Endothelial cell of umbilical vein (primary cell): ENCODE results near the gene BAG3.

ENCODE experiments used
- EZH2 ChIP-seq: IDR thresholded peaks from 2 replicates; pipeline ENCODE4 v1.6.1; 2012; ENCODE audit warnings: borderline replicate concordance, low read depth, mild to moderate bottlenecking, moderate library complexity, low read length, inconsistent platforms; ENCODE audit not compliant: severe bottlenecking
- POLR2AphosphoS5 ChIP-seq: IDR thresholded peaks from 2 replicates; pipeline ENCODE4 v1.6.1; 2012; ENCODE audit warnings: low read depth, mild to moderate bottlenecking, control low read depth, low read length, moderate library complexity; ENCODE audit not compliant: insufficient read depth
- TF ChIP-seq, protein P1 (sequence below), 2 donors: IDR thresholded peaks; 1 replicate in 1 of 2; 2 replicates in 1 of 2; pipeline ENCODE4 v1.5.1; 2011; ENCODE audit warnings: low read length in 2 of 2, mild to moderate bottlenecking in 2 of 2, moderate library complexity in 2 of 2, control low read depth in 1 of 2, inconsistent platforms in 1 of 2, low read depth in 1 of 2; ENCODE audit not compliant: insufficient read depth in 1 of 2; ENCODE audit errors: extremely low read depth in 1 of 2

DNA sequence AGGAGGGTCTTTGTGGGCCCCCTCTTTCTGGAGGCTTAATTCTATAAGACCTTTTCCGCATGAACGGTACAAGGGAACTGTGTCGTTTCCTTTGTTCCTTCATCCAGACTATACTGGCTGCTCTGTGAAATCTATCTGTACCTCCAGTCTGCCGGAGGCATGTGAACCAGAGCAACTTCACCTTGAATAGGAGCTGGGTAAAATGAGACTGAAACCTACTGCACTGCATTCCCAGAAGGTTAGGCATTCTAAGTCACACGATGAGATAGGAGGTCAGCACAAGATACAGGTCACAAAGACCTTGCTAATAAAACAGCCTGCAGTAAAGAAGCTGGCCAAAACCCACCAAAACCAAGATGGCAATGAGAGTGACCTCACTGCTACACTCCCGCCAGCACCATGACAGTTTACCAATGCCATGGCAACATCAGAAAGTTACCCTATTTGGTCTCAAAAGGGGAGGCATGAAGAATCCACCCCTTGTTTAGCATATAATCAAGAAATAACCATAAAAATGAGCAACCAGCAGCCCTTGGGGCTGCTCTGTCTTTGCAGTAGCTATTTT, 37.9 kb downstream of the BAG3 start:
- TF ChIP-seq, protein P1, sequence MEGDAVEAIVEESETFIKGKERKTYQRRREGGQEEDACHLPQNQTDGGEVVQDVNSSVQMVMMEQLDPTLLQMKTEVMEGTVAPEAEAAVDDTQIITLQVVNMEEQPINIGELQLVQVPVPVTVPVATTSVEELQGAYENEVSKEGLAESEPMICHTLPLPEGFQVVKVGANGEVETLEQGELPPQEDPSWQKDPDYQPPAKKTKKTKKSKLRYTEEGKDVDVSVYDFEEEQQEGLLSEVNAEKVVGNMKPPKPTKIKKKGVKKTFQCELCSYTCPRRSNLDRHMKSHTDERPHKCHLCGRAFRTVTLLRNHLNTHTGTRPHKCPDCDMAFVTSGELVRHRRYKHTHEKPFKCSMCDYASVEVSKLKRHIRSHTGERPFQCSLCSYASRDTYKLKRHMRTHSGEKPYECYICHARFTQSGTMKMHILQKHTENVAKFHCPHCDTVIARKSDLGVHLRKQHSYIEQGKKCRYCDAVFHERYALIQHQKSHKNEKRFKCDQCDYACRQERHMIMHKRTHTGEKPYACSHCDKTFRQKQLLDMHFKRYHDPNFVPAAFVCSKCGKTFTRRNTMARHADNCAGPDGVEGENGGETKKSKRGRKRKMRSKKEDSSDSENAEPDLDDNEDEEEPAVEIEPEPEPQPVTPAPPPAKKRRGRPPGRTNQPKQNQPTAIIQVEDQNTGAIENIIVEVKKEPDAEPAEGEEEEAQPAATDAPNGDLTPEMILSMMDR (IDR thresholded peaks at IDR 0.05; ENCODE audit: extremely low read depth in 1 of 2, insufficient read depth in 1 of 2, low read depth in 1 of 2, low read length in 2 of 2), result no peak
- no peak for TF ChIP-seq POLR2AphosphoS5
- TF ChIP-seq EZH2, result no peak
